Measurements from ENCODE around the gene ZNF467.

Gene ZNF467

GRCh38 chr7:149767068-149767467 lies 6.3 kb downstream of the ZNF467 start:
- no peak for DNase-seq

GRCh38 chr7:149766135-149766675 lies 7.2 kb downstream of the ZNF467 start:
- DNase-seq: no peak

GRCh38 chr7:149765399-149766121 lies 7.8 kb downstream of the ZNF467 start:
- DNase-seq: no peak

- DNase-seq: no peak
These were observed 8.6 kb downstream of the ZNF467 start for GRCh38 chr7:149764481-149765398.

GRCh38 chr7:149763563-149764240 lies 9.7 kb downstream of the ZNF467 start:
- no peak for DNase-seq

- no peak for DNase-seq
These were observed 10.8 kb downstream of the ZNF467 start for GRCh38 chr7:149762610-149763009.

- no peak for DNase-seq
These were observed 11.3 kb downstream of the ZNF467 start for GRCh38 chr7:149762089-149762488.

- DNase-seq: no peak
These were observed 12.1 kb downstream of the ZNF467 start for GRCh38 chr7:149761307-149761706.

GRCh38 chr7:149760538-149760937 lies 12.8 kb downstream of the ZNF467 start:
- no peak for DNase-seq

- no peak for DNase-seq
These were observed 14.1 kb downstream of the ZNF467 start for GRCh38 chr7:149759093-149759860.

GRCh38 chr7:149753375-149754233 lies 19.8 kb downstream of the ZNF467 start:
- DNase-seq: no peak

GRCh38 chr7:149752646-149753045 lies 20.7 kb downstream of the ZNF467 start:
- no peak for DNase-seq

GRCh38 chr7:149751043-149751775 lies 22.2 kb downstream of the ZNF467 start:
- DNase-seq: no peak

- DNase-seq: no peak
These were observed 23.1 kb downstream of the ZNF467 start for GRCh38 chr7:149750122-149750845.

- DNase-seq: no peak
These were observed 25.1 kb downstream of the ZNF467 start for GRCh38 chr7:149748076-149748874.

GRCh38 chr7:149743476-149744255 lies 29.7 kb downstream of the ZNF467 start:
- DNase-seq: no peak

- no peak for DNase-seq
These were observed 31.2 kb downstream of the ZNF467 start for GRCh38 chr7:149742075-149742701.

GRCh38 chr7:149741629-149742028 lies 31.8 kb downstream of the ZNF467 start:
- DNase-seq: no peak

Data from NCI-H510A (cell line).